Activated CD4-positive, alpha-beta T cell treated with anti-CD3 and anti-CD28 coated beads, Interleukin-2, Interleukin-6, amounts not matched to agents 100 ng/mL and 50 ng/mL, durations not matched to agents 16 hours and 8 hours (primary cell): ENCODE measurements around the gene VMP1.
A peak's percentile ranks its signal among the peaks of the same experiment; 100 is the strongest.
"Not testable (repeated sequence)": the region's sequence is repeated elsewhere in the genome, so short reads cannot be mapped to it uniquely, and the experiment has no call there.

ENCODE experiments used
- DNase-seq: peaks from one replicate; pipeline ENCODE4 v3.0.0-alpha.2; 2020

Gene VMP1

GRCh38 chr17:59815965-59816364 lies 108.5 kb downstream of the VMP1 start:
- DNase-seq: no peak

- DNase-seq: peak; percentile 71
Observed at GRCh38 chr17:59825533-59826322, 118.3 kb downstream of the VMP1 start.

- peak; percentile 32 for DNase-seq
Observed at GRCh38 chr17:59826706-59827453, 119.4 kb downstream of the VMP1 start.

GRCh38 chr17:59827721-59828477 lies 120.4 kb downstream of the VMP1 start:
- peak; percentile 69 for DNase-seq

- DNase-seq: no peak
Observed at GRCh38 chr17:59828478-59828760, 121.0 kb downstream of the VMP1 start.

GRCh38 chr17:59828819-59829216 lies 121.4 kb downstream of the VMP1 start:
- DNase-seq: peak; percentile 68

GRCh38 chr17:59829217-59830006 lies 122.0 kb downstream of the VMP1 start:
- DNase-seq: peak; percentile 96

GRCh38 chr17:59830007-59830630 lies 122.7 kb downstream of the VMP1 start:
- peak; percentile 83 for DNase-seq

- peak; percentile 54 for DNase-seq
Observed at GRCh38 chr17:59830846-59831486, 123.5 kb downstream of the VMP1 start.

GRCh38 chr17:59832883-59833379 lies 125.5 kb downstream of the VMP1 start:
- DNase-seq: peak; percentile 53

GRCh38 chr17:59837308-59838051 lies 130.0 kb downstream of the VMP1 start:
- peak; percentile 96 for DNase-seq

- peak; percentile 74 for DNase-seq
Observed at GRCh38 chr17:59838052-59838916, 130.8 kb downstream of the VMP1 start.

GRCh38 chr17:59839651-59840328 lies 132.3 kb downstream of the VMP1 start:
- DNase-seq: peak; percentile 49

GRCh38 chr17:59840329-59841090 lies 133.1 kb downstream of the VMP1 start:
- peak; percentile 69 for DNase-seq

- DNase-seq: peak; percentile 65
Observed at GRCh38 chr17:59841091-59841881, 133.8 kb downstream of the VMP1 start.

- not testable (repeated sequence) for DNase-seq
Observed at GRCh38 chr17:59841882-59842263, 134.4 kb downstream of the VMP1 start.

GRCh38 chr17:59842901-59843652 lies 135.6 kb downstream of the VMP1 start:
- peak; percentile 89 for DNase-seq
